Keratinocyte (primary cell): ENCODE results near the gene CFHR4. TPM values are rescaled to one million over a fixed set of nuclear protein-coding genes. Genes with fewer than 3 reads are reported as not detected.

Experiments
- DNase-seq: peaks from one replicate; pipeline ENCODE4 v3.0.0-alpha.2; 2011; ENCODE audit warnings: low read depth, missing footprints, low spot score
- FAIRE-seq: peaks from 2 replicates; lab custom pipeline; 2011; peaks lifted over from hg19 to GRCh38; lab: Jason Lieb, UNC
- H2AFZ ChIP-seq: 2 replicates; pipeline ENCODE4 v1.6.0; 2012; ENCODE audit warnings: low read length, control low read depth, inconsistent platforms; ENCODE audit not compliant: control insufficient read depth
- H3K27ac ChIP-seq: 2 replicates; pipeline ENCODE4 v1.5.1; 2011; ENCODE audit warnings: low read length; ENCODE audit not compliant: control insufficient read depth, insufficient read depth
- H3K27me3 ChIP-seq: 3 replicates; pipeline ENCODE4 v1.6.0; 2011; ENCODE audit warnings: low read length; ENCODE audit not compliant: control insufficient read depth, insufficient read depth; ENCODE audit errors: extremely low read depth
- H3K36me3 ChIP-seq, 2 experiments: 2 replicates in 1 of 2; 3 replicates in 1 of 2; pipeline ENCODE4 v1.5.1; 2011; ENCODE audit warnings: low read length in 2 of 2, mild to moderate bottlenecking in 1 of 2; ENCODE audit not compliant: control insufficient read depth in 2 of 2, insufficient read depth in 2 of 2; ENCODE audit errors: extremely low read depth in 1 of 2
- H3K4me1 ChIP-seq: 3 replicates; pipeline ENCODE4 v1.5.1; 2011; ENCODE audit warnings: low read length; ENCODE audit not compliant: control insufficient read depth, insufficient read depth; ENCODE audit errors: extremely low read depth
- H3K4me2 ChIP-seq: 3 replicates; pipeline ENCODE4 v1.6.0; 2011; ENCODE audit warnings: low read depth, low read length; ENCODE audit not compliant: control insufficient read depth, insufficient read depth; ENCODE audit errors: extremely low read depth
- H3K4me3 ChIP-seq, 3 experiments: fragments of 200-600 bp in 1 of 3; sonication (generic) in 1 of 3; 2 replicates in 2 of 3; 3 replicates in 1 of 3; pipeline ENCODE4 v1.5.1; 2011 to 2016; ENCODE audit warnings: low read length in 3 of 3, mild to moderate bottlenecking in 3 of 3, control low read depth in 2 of 3, inconsistent platforms in 1 of 3, low read depth in 1 of 3, mixed read lengths in 1 of 3, mixed run types in 1 of 3, moderate library complexity in 1 of 3; ENCODE audit not compliant: control insufficient read depth in 2 of 3, insufficient read depth in 2 of 3; ENCODE audit errors: extremely low read depth in 1 of 3
- H3K79me2 ChIP-seq: 2 replicates; pipeline ENCODE4 v1.6.0; 2012; ENCODE audit warnings: low read length; ENCODE audit not compliant: control insufficient read depth, insufficient read depth
- H3K9ac ChIP-seq: 3 replicates; pipeline ENCODE4 v1.6.0; 2011; ENCODE audit warnings: low read length; ENCODE audit not compliant: control insufficient read depth, insufficient read depth; ENCODE audit errors: extremely low read depth
- H3K9me1 ChIP-seq: 3 replicates; pipeline ENCODE4 v1.6.0; 2011; ENCODE audit warnings: low read length; ENCODE audit not compliant: control insufficient read depth, insufficient read depth; ENCODE audit errors: extremely low read depth
- H3K9me3 ChIP-seq: 2 replicates; pipeline ENCODE4 v1.5.1; 2012; ENCODE audit warnings: low read depth, low read length; ENCODE audit not compliant: control insufficient read depth
- H4K20me1 ChIP-seq: 3 replicates; pipeline ENCODE4 v1.6.0; 2011; ENCODE audit warnings: low read length; ENCODE audit not compliant: control insufficient read depth, insufficient read depth; ENCODE audit errors: extremely low read depth
- EZH2 ChIP-seq: IDR thresholded peaks from one replicate; pipeline ENCODE4 v1.6.1; 2012; ENCODE audit warnings: inconsistent platforms, mild to moderate bottlenecking, low read length, moderate library complexity
- dilution Hi-C: fragments of 300-500 bp; cut with MboI; formaldehyde crosslinking; loops from one replicate; pipeline ENCODE4 v1.7.0; 2020; ENCODE audit warnings: low sequenced_read_pairs; ENCODE audit not compliant: extremely low pct_ligation_motif_present
- polyA plus RNA-seq, 5 experiments: library from polyadenylated mRNA; depleted of rRNA in 3 of 5; stranded (reverse) in 3 of 5; stranded (forward) in 1 of 5; unstranded in 1 of 5; fragments of >200 nt; gene quantifications; 1 replicate in 1 of 5; 2 replicates in 3 of 5; 3 replicates in 1 of 5; pipeline versions ENCODE4 v1.2.1 to v1.2.3, GENCODE V29; 2011 to 2012; ENCODE audit warnings: missing spikeins in 2 of 5, low read depth in 1 of 5, low replicate concordance in 1 of 5
- TF ChIP-seq, protein P1 (sequence below), 3 experiments: IDR thresholded peaks in 1 of 3; conservative IDR thresholded peaks in 1 of 3; optimal IDR thresholded peaks in 1 of 3; 2 replicates in 2 of 3; 3 replicates in 1 of 3; pipeline versions ENCODE3 to v1.5.1; 2011; ENCODE audit warnings: low read length in 3 of 3, mild to moderate bottlenecking in 3 of 3, moderate library complexity in 2 of 3, control low read depth in 1 of 3, inconsistent platforms in 1 of 3; ENCODE audit not compliant: insufficient read depth in 2 of 3; ENCODE audit errors: extremely low read depth in 1 of 3

CFHR4 gene
- polyA plus RNA-seq, 1 donor (not counting 4 experiments of a cell fraction or from before 2014, with no cell fraction given), result not detected

GRCh38 chr1:196861429-196861828 is 26.4 kb upstream of the CFHR4 start:
- Histone ChIP-seq H3K9me1 (no peaks in the 10 kb centered on the region), H3K27ac (no peak overlapping the region), H3K36me3 (no peaks in the 10 kb centered on the region), H3K9me3 (no peaks in the 10 kb centered on the region), H2AFZ (no peak overlapping the region), H4K20me1 (no peaks in the 10 kb centered on the region), H3K4me1 (no peaks in the 10 kb centered on the region), H3K79me2 (no peaks in the 10 kb centered on the region), H3K9ac (no peak overlapping the region), H3K27me3 (no peaks in the 10 kb centered on the region), H3K4me3 (no peak overlapping the region), H3K4me2 (no peak overlapping the region)
- FAIRE-seq (no peak), DNase-seq (no peak)
- dilution Hi-C loops, result no loop called here
- TF ChIP-seq EZH2, result no peak
- TF ChIP-seq, protein P1, sequence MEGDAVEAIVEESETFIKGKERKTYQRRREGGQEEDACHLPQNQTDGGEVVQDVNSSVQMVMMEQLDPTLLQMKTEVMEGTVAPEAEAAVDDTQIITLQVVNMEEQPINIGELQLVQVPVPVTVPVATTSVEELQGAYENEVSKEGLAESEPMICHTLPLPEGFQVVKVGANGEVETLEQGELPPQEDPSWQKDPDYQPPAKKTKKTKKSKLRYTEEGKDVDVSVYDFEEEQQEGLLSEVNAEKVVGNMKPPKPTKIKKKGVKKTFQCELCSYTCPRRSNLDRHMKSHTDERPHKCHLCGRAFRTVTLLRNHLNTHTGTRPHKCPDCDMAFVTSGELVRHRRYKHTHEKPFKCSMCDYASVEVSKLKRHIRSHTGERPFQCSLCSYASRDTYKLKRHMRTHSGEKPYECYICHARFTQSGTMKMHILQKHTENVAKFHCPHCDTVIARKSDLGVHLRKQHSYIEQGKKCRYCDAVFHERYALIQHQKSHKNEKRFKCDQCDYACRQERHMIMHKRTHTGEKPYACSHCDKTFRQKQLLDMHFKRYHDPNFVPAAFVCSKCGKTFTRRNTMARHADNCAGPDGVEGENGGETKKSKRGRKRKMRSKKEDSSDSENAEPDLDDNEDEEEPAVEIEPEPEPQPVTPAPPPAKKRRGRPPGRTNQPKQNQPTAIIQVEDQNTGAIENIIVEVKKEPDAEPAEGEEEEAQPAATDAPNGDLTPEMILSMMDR (optimal IDR thresholded peaks at IDR 0.05 in 1 of 3, IDR thresholded peaks at IDR 0.05 in 1 of 3, conservative IDR thresholded peaks at IDR 0.05 in 1 of 3; ENCODE audit: extremely low read depth in 1 of 3, insufficient read depth in 2 of 3, low read length in 3 of 3), result no peak

DNA sequence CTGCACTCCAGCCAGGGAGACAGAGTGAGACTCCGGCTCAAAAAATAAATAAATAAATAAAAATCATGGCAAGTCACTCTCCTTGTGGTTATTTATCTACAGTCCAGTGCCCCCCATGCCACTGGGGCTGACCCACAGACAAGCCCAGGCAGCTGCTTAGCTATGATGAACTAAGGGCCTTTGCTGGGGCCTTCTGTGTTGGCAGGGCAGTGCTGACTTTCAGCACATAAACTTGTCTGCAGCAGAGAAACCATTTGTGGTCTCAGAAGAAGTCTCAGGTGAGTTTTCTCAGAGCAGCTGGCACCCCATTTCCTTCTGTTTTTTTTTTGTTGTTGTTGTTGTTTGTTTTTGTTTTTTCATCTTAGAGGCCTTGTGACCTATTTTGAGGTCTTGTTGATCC is 20.9 kb upstream of the CFHR4 start:
- H3K9me1 ChIP-seq, result no peaks in the 10 kb centered on the region
- H3K36me3 ChIP-seq, result no peaks in the 10 kb centered on the region
- dilution Hi-C loops, result no loop called here
- no peak for FAIRE-seq
- H3K79me2 ChIP-seq, result no peaks in the 10 kb centered on the region
- H4K20me1 ChIP-seq, result no peaks in the 10 kb centered on the region
- H2AFZ ChIP-seq, result no peak overlapping the region
- H3K4me2 ChIP-seq, result no peak overlapping the region
- no peaks in the 10 kb centered on the region for H3K27me3 ChIP-seq
- DNase-seq, result no peak
- H3K4me3 ChIP-seq, result no peak overlapping the region
- no peaks in the 10 kb centered on the region for H3K4me1 ChIP-seq
- no peak overlapping the region for H3K9ac ChIP-seq
- TF ChIP-seq, protein P1 (optimal IDR thresholded peaks at IDR 0.05 in 1 of 3, IDR thresholded peaks at IDR 0.05 in 1 of 3, conservative IDR thresholded peaks at IDR 0.05 in 1 of 3; ENCODE audit: extremely low read depth in 1 of 3, insufficient read depth in 2 of 3, low read length in 3 of 3), result no peak
- no peak for TF ChIP-seq EZH2
- H3K9me3 ChIP-seq, result no peaks in the 10 kb centered on the region
- no peak overlapping the region for H3K27ac ChIP-seq
